NCI-H2227 (cell line): ENCODE data around the gene TXNDC15.
A peak's percentile ranks its signal among the peaks of the same experiment; 100 is the strongest.

Source experiments
- DNase-seq: peaks from one replicate; lab custom pipeline; 2025; ENCODE audit not compliant: unreplicated experiment; lab: John Stamatoyannopoulos, UW

The TXNDC15 gene

GRCh38 chr5:134913795-134914194, 39.6 kb downstream of the TXNDC15 start:
- DNase-seq, result no peak

- DNase-seq, result no peak
Measured at GRCh38 chr5:134917070-134917815, 43.1 kb downstream of the TXNDC15 start.

- no peak for DNase-seq
Measured at GRCh38 chr5:134918861-134919260, 44.7 kb downstream of the TXNDC15 start.

- DNase-seq, result no peak
Measured at GRCh38 chr5:134920848-134921575, 46.8 kb downstream of the TXNDC15 start.

GRCh38 chr5:134932508-134932907, 58.3 kb downstream of the TXNDC15 start:
- DNase-seq, result no peak

GRCh38 chr5:134934202-134934601, 60.0 kb downstream of the TXNDC15 start:
- no peak for DNase-seq

- DNase-seq, result no peak
Measured at GRCh38 chr5:134935711-134936602, 61.8 kb downstream of the TXNDC15 start.

GRCh38 chr5:134937526-134937925, 63.4 kb downstream of the TXNDC15 start:
- no peak for DNase-seq

- no peak for DNase-seq
Measured at GRCh38 chr5:134938030-134938429, 63.9 kb downstream of the TXNDC15 start.

GRCh38 chr5:134939500-134939899, 65.3 kb downstream of the TXNDC15 start:
- no peak for DNase-seq

- DNase-seq, result no peak
Measured at GRCh38 chr5:134943547-134943946, 69.4 kb downstream of the TXNDC15 start.

- DNase-seq, result no peak
Measured at GRCh38 chr5:134944630-134945029, 70.5 kb downstream of the TXNDC15 start.

GRCh38 chr5:134945041-134945440, 70.9 kb downstream of the TXNDC15 start:
- peak; percentile 1 for DNase-seq

- DNase-seq, result no peak
Measured at GRCh38 chr5:134948911-134949310, 74.7 kb downstream of the TXNDC15 start.

- DNase-seq, result no peak
Measured at GRCh38 chr5:134949316-134949715, 75.1 kb downstream of the TXNDC15 start.
